Right cardiac atrium (tissue), 5 donors: ENCODE results near the gene SPOPL. TPM values are rescaled to one million over a fixed set of nuclear protein-coding genes. Genes with fewer than 3 reads are reported as not detected.

ENCODE experiments used
- ATAC-seq, 2 donors: fragments of 200-7000 bp; cut with Tn5 transposase; one replicate each; pipeline versions ENCODE4 v1.8.0 to v1.9.1; 2020; ENCODE audit warnings: moderate library complexity in 2 of 2, mild to moderate bottlenecking in 1 of 2
- DNase-seq, 3 donors: peaks; one replicate each; pipeline ENCODE4 v3.0.0-alpha.2; 2020
- H3K27ac ChIP-seq: one replicate; pipeline ENCODE4 v1.5.1; 2013; ENCODE audit warnings: mild to moderate bottlenecking, low read length, control low read depth, moderate library complexity
- H3K27me3 ChIP-seq: one replicate; pipeline ENCODE4 v1.6.1; 2013; ENCODE audit not compliant: control insufficient read depth, insufficient read depth
- H3K4me1 ChIP-seq: one replicate; pipeline ENCODE4 v1.6.1; 2013; ENCODE audit warnings: low read length; ENCODE audit not compliant: control insufficient read depth, insufficient read depth
- H3K4me3 ChIP-seq: one replicate; pipeline ENCODE4 v1.5.1; 2013; ENCODE audit warnings: low read length, control low read depth
- H3K9me3 ChIP-seq: one replicate; pipeline ENCODE4 v1.6.1; 2013; ENCODE audit warnings: low read length; ENCODE audit not compliant: control insufficient read depth
- WGBS: extraction: QIAGEN DNeasy Blood & Tissue Kit; methylation state at CpG from one replicate; pipeline ENCODE4 v1.1.7; 2013; 5-methylcytosine and 5-hydroxymethylcytosine counted together
- intact Hi-C, 4 donors: fragments of 100-400 bp; cut with DNase I; formaldehyde crosslinking; loops; one replicate each; pipeline versions ENCODE4 v1.11.0 to v1.14.0; 2022 to 2023
- polyA plus RNA-seq: library from polyadenylated mRNA; stranded (reverse); fragments of 200-250 nt; gene quantifications from one replicate; pipeline ENCODE4 v1.2.3, GENCODE V29; 2013
- total RNA-seq, 4 donors: library from RNA; stranded (reverse); fragmentation: NEBNext Ultra II Directional; extraction: Animal tissue kit (Norgen Biotek cat#: 25700); gene quantifications; one replicate each; pipeline ENCODE4 v1.2.1, GENCODE V29; 2021
- donor health status: healthy with polysubstance abuse.
- donor health status: DM: no; HTN: yes; CAD: no.
- donor health status: DM: no; HTN: no; CAD: no.
- donor health status: DM: no; HTN: yes; CAD: no; lungs with severe emphysema.
- donor health status: DM: yes; HTN: yes; CAD: no.

SPOPL gene
- total and polyA plus RNA-seq, 5 donors: 4.1 to 20.4 (median 14.2) TPM

DNA sequence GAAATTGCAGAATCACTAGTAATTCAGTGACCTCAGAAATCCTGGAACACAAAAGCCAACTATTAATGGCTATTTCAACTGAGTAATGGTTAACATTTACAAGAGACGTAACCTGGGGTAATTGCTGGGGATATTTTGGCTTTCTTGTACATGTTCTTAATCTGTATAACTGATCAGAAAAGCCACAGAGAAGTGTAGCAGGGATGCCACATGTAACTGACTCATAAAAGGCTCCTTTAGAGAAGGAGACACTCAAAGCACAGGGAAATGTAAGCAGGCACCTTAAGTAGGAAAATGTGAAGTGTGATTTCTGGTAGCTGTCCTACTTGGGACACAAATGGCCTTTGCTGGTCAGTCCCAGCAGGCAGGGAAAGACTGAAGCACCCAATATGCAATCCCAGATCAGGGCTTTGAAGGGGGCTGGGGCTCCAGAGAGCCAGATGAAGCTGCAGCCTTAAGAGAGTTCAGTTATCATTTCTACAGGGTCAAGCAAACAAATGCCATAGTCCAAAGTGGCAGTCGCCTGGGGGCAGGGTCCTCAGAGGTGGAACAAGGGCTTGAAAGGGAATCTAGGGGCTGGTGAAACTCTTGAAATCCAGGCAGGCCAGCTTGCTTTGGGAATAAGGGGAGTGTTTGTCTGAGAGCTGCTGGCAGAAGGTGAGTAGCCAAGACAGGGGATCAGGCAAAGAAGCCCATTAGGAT is 7.2 kb upstream of the SPOPL start:
- no peaks in the 10 kb centered on the region for H3K9me3 ChIP-seq
- H3K4me1 ChIP-seq: no peaks in the 10 kb centered on the region
- no peak overlapping the region for H3K27ac ChIP-seq
- 83% methylated on average over 2 of the region's 2 CpGs for WGBS
- no peak overlapping the region for H3K4me3 ChIP-seq
- ATAC-seq: no peak
- no peaks in the 10 kb centered on the region for H3K27me3 ChIP-seq
- no peak for DNase-seq
- intact Hi-C loops: no loop called here

DNA sequence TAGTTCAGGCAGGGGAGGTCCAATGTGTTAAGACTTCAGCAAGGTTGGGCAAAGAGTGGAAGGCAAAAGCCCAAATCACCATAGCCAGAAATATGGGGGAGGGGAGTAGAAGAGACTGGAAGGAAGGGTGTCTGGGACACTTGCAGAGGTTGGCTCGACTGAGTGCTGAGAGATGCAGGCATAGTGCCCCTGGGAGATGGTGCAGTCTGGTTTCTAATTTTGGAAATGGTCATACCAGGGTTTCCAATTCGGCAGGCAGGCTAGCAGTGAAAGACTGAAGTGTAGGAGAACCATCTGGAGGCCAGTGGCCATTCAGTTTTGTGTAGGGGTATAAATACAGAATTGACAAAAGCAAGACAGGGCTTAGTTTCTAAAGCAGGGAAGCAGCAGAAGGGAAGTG is 6.2 kb upstream of the SPOPL start:
- no peak overlapping the region for H3K27ac ChIP-seq
- intact Hi-C loops: no loop called here
- 56% methylated on average over 2 of the region's 2 CpGs for WGBS
- peaks cover under 1% of the 10 kb centered on the region for H3K4me1 ChIP-seq
- no peak overlapping the region for H3K4me3 ChIP-seq
- H3K27me3 ChIP-seq: no peaks in the 10 kb centered on the region
- H3K9me3 ChIP-seq: no peaks in the 10 kb centered on the region
- DNase-seq (no peak), ATAC-seq (peak in 1 of 2 donors; percentile 51)

DNA sequence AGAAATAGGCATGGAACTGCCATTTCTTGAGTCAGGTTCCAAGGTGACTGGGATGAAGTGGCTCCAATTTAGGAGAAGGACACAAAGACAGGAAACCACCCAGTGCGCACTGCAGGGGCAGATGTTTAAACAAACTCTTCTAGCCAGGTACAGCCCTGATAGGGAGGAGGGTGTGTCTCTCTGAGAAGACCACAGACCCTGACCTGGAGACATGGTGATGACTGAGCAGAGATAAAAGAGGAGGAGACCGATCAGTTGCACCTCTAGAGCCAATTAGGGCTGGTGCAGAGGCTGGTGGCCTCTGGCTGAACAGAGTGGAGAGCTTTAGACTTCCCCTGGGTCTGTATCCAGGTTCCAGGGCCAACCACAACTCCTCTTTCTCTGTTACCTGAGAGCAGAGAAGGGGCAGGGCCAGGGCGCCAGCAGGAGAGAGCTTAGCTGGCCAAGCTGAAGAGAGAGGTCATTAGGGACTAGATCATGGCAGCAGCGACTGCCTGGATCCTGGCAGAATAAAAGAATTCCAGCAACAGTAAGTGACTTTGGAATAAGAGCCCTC is 5.4 kb upstream of the SPOPL start:
- Histone ChIP-seq H3K27ac (no peak overlapping the region), H3K4me3 (no peak overlapping the region), H3K4me1 (peaks cover 3% of the 10 kb centered on the region), H3K27me3 (no peaks in the 10 kb centered on the region), H3K9me3 (no peaks in the 10 kb centered on the region)
- ATAC-seq: no peak
- intact Hi-C loops: no loop called here
- no peak for DNase-seq
- 94% methylated on average over 4 of the region's 4 CpGs for WGBS

DNA sequence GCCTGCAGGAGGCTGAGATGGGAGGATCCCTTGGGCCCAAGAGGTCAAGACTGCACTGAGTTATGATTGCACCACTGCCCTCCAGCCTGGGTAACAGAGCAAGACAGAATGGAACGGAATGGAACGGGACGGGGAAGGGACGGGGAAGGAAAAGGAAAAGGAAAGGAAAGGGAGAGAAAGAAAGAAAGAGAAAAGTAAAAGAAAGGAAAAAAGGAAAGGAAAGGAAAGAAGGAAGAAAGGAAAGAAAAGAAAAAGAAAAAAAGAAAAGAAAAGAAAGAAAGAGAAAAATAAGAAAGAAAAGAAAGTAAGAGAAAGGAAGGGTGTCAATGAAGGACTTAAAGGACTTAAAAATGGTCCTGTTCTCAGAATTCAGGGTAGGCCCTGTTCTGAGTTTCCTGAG is 4.3 kb upstream of the SPOPL start:
- intact Hi-C loops: no loop called here
- 99% methylated on average over 4 of the region's 4 CpGs for WGBS

DNA sequence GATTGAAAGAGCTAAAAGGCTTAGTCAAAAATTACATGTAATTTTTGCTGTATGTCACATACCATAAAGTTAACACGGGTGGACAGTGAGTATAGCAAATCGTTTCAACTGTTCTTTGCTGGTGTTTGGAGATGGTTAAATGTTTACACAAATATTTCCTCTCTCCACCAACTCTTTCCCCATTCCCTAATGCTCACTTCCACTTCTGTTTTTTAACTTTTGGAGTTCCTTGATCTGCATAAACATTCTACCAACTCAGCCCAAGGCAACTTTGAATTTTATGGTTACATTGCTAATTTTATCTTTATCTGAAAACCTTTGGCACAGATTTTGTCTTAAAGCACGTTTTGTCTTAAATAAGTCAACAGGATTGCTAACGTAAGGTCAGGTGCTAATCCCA is 1.9 kb upstream of the SPOPL start:
- intact Hi-C loops: no loop called here
- Histone ChIP-seq H3K27me3 (no peaks in the 10 kb centered on the region), H3K4me3 (no peak overlapping the region), H3K9me3 (no peaks in the 10 kb centered on the region), H3K27ac (no peak overlapping the region), H3K4me1 (peaks cover 4% of the 10 kb centered on the region)
- ATAC-seq: no peak
- DNase-seq: no peak
- 73% methylated on average over 4 of the region's 4 CpGs for whole genome bisulfite sequencing

More for the DNA sequence above, 4.3 kb upstream of the SPOPL start:
- ATAC-seq (no peak), DNase-seq (no peak)
- H3K9me3 ChIP-seq: no peaks in the 10 kb centered on the region
- H3K27me3 ChIP-seq: no peaks in the 10 kb centered on the region
- H3K27ac ChIP-seq: no peak overlapping the region
- peaks cover 3% of the 10 kb centered on the region for H3K4me1 ChIP-seq
- no peak overlapping the region for H3K4me3 ChIP-seq

DNA sequence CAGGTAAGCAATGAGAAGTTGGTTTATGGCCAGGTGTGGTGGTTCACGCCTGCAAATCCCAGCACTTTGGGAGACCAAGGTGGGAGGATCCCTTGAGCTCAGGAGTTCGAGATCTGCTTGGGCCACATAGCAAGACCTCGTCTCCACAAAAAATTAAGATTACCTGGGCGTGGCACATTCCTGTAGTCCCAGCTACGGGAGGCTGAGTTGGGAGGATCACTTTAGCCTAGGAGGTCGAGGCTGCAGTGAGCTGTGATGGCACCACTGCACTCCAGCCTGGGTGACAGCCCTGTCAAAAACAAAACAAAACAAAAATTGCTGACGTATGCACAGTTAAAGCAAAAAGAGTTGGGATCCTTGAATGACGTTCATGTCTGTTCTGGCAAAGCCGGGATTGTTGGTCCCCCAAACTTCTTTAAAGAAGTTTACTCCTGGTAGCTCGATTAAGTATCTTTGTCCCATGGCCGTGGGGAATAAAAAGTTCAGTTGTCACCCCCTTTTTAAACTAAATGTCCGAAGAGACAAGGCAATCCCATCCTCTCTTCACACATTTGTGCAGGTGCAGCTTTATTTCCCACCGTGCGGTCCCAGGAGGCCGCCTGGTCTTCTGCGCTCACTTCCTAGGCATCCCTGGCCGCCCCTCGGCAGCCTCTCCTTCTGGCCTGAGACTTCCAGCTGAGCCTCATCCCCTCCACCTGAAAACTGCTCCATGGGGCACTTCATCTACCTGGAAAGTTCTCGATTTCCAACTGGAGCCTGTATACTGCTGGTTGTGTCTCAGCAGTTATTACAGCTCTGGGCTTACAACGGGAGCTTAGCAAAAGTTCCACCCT is 762 bp upstream of the SPOPL start:
- peak; percentile 40 to 61 (median 45) for DNase-seq
- WGBS: 44% methylated on average over 20 of the region's 20 CpGs
- H3K9me3 ChIP-seq: no peaks in the 10 kb centered on the region
- intact Hi-C loops: no loop called here
- H3K4me3 ChIP-seq: peak overlapping the region; percentile 94
- peaks cover 5% of the 10 kb centered on the region for H3K4me1 ChIP-seq
- no peaks in the 10 kb centered on the region for H3K27me3 ChIP-seq
- peak in 1 of 2 donors; percentile 40 for ATAC-seq
- peak overlapping the region; percentile 81 for H3K27ac ChIP-seq

DNA sequence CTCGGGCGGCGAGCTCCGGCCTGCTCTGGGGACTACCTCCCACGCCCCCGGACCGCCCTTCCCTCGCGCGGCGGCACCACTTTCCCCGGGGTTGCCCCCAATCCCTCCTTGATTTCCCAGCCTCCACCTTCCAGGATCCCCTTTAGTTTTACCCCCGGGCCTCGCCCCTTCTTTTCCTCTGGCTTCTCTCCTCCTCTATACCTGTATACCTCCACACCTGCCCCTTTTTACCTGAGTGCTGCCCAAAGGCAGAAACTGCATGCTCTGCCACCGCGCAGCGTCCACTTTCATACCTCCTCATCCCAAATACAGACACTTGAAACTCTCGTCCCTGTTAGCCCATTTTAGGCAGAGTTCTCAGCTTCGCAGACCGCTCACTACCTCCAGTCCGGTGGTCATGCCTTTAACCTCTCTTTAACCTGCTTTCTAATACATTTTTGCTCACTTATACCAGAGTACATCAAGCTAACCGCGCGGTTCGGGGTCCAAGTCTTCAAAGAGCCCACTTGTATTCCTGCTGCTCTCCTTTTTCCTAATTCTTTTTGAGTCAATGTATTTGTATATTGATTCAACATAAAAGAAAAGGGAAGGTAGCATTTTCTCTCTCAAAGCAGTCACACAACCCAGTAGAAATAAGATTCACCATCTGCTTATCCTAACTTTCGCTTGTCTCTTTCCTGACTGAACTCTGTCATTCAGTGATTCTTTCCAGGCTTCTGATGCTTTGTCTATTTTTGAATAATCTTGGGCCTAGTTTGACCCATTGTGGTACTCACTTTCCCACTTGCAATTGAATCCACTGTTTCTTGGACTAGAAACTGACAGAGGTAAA is 901 bp downstream of the SPOPL start:
- Histone ChIP-seq H3K4me3 (peak overlapping the region; percentile 94), H3K27ac (peak overlapping the region; percentile 91), H3K27me3 (no peaks in the 10 kb centered on the region), H3K4me1 (peaks cover 8% of the 10 kb centered on the region), H3K9me3 (no peaks in the 10 kb centered on the region)
- intact Hi-C loops: no loop called here
- ATAC-seq (peak; percentile 8 to 9), DNase-seq (peak in 1 of 3 donors; percentile 32)
- WGBS: 1% methylated on average over 26 of the region's 26 CpGs

DNA sequence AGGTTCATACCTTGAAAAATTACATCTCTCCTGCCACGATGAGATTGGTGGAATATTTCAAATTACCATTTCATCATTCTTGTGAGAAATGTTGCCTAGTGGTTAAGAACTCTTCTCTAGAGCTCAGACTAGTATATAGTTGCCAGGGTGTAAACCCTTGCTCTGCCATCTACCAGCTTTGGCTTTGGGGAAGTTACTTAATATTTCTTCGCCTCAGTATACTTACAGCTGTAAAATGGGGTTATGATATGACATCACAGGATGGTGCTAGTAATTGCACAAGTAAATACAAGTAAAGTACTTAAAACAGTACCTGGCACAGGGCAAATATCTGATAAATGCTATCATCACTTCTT is 1.5 kb downstream of the SPOPL start:
- Histone ChIP-seq H3K27ac (no peak overlapping the region), H3K4me1 (peaks cover 8% of the 10 kb centered on the region), H3K27me3 (no peaks in the 10 kb centered on the region), H3K4me3 (peak overlapping the region; percentile 94), H3K9me3 (no peaks in the 10 kb centered on the region)
- DNase-seq (no peak), ATAC-seq (no peak)
- intact Hi-C loops: no loop called here
- 48% methylated on average over 2 of the region's 2 CpGs for WGBS

DNA sequence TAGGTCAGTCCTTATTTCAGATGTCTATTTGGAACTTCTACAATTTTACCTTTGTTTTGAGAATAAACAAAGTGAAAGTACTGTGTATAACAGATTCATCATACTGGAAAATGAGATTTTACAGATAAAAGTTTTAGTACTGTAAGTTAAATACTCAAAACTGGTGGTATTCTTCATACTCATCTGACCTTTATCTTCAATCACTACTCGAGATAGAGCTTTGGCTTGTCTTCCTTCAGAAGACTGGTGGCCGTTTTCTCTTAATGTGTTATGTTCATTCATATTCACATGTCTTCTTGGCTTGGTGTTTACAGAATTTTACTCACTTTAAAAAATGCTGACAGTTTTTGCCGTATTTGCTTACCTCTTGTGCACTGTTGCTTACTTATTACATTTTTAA is 2.1 kb downstream of the SPOPL start:
- Histone ChIP-seq H3K4me3 (peak overlapping the region; percentile 94), H3K4me1 (peaks cover 8% of the 10 kb centered on the region), H3K27me3 (no peaks in the 10 kb centered on the region), H3K27ac (no peak overlapping the region), H3K9me3 (no peaks in the 10 kb centered on the region)
- ATAC-seq: no peak
- WGBS: 20% methylated on average over 3 of the region's 3 CpGs
- intact Hi-C loops: no loop called here
- no peak for DNase-seq

DNA sequence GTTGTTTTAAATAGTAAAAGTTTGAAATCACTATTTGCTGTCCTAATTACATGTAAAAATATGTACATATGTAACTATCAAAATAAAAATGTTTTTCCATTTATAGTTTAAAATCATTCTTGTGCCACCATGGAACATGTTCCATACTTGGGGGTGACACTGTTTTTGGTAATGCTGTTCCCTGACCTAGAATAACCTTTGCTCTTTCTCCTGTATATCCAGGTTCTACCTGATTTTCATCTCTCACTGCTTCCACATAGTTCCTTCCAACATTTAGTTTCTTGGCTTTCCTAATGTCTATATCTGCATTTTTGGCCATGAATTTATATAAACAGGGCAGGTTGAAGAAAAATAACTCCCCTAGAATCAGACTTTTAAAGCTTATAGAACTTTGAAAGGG is 2.5 kb downstream of the SPOPL start:
- Histone ChIP-seq H3K27ac (no peak overlapping the region), H3K4me1 (peaks cover 8% of the 10 kb centered on the region), H3K9me3 (no peaks in the 10 kb centered on the region), H3K27me3 (no peaks in the 10 kb centered on the region), H3K4me3 (no peak overlapping the region)
- DNase-seq: no peak
- intact Hi-C loops: no loop called here
- no peak for ATAC-seq
